Tibial nerve (tissue), 3 donors: ENCODE data around the gene NWD2.

Experiments used
- CTCF ChIP-seq, 5 experiments: fragments of 200-600 bp in 3 of 5; fragments of 450-650 bp in 2 of 5; sonication (generic) in 3 of 5; IDR thresholded peaks; one replicate each; pipeline ENCODE4 v1.5.1; 2016 to 2019; ENCODE audit warnings: antibody characterized with exemption in 5 of 5, mild to moderate bottlenecking in 3 of 5, moderate library complexity in 2 of 5
- POLR2A ChIP-seq, 2 donors: fragments of 450-650 bp; IDR thresholded peaks; one replicate each; pipeline ENCODE4 v1.6.1; 2017; ENCODE audit warnings: antibody characterized with exemption in 2 of 2, mild to moderate bottlenecking in 2 of 2, moderate library complexity in 2 of 2

- no peak for TF ChIP-seq POLR2A (IDR thresholded peaks at IDR 0.05)
- no peak for TF ChIP-seq CTCF (IDR thresholded peaks at IDR 0.05)
Observed at GRCh38 chr4:37470245-37470644, 225.7 kb downstream of the NWD2 start.
